Activated CD4-positive, CD25-positive, alpha-beta regulatory T cell treated with anti-CD3 and anti-CD28 coated beads, Interleukin-2, amount 50 U/mL, for 72 hours (primary cell): ENCODE data around the gene PLG.
"Not testable (repeated sequence)": the region's sequence is repeated elsewhere in the genome, so short reads cannot be mapped to it uniquely, and the experiment has no call there.

Source experiments
- DNase-seq: peaks from one replicate; pipeline ENCODE4 v3.0.0; 2021

Gene PLG

DNA sequence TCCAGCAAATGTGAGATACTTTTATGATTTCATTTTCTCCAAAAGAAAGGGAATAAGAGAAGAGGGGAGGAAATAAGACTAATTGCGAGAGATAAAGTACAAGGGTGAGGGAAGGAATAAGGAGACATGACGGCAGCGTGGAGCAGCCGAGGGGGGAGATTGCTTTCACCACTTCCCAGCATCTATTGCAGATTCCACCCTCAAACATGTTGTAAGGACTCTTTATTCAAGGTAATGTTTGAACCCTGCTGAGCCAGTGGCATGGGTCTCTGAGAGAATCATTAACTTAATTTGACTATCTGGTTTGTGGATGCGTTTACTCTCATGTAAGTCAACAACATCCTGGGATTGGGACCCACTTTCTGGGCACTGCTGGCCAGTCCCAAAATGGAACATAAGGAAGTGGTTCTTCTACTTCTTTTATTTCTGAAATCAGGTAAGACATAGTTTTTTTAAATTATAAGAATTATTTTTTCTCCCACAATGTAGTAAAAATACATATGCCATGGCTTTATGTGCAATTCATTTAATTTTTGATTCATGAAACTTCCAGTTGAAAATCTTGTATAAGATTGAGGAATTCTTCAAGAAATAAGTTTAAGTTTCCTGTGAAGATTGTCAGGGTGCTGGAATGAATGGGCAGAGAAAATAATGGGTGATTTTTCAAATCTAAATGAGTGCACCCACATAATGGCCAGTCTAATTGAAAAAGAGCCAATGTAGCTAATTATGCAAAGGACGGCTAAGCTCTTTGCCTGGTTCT is at the start of gene PLG:
Gene PLG (plus strand): TSS at position 327 of the 763 bp plus-strand sequence. CDS start 61 bp downstream, at position 388.
- DNase-seq, result not testable (repeated sequence)

DNA sequence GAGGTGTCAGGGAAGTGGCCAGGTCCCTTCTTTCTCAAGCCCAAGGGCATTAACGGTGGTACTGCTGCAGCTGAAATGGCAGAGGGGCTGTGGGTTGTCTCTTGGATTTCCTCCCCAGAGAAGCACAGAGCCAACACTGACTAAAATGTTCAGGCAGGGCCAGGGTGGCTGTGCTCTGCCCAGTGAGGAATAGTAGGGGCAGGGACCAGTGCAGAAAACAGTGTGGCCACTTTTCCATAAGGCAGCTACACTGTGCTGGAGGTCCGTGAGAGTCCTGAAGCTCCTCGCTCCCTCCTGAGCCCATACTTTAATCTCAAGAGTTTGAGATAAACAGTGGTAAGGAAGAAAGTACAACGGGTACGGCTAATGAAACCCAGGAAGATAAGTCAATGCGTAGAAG is 42.5 kb upstream of the PLG start:
- no peak for DNase-seq

DNA sequence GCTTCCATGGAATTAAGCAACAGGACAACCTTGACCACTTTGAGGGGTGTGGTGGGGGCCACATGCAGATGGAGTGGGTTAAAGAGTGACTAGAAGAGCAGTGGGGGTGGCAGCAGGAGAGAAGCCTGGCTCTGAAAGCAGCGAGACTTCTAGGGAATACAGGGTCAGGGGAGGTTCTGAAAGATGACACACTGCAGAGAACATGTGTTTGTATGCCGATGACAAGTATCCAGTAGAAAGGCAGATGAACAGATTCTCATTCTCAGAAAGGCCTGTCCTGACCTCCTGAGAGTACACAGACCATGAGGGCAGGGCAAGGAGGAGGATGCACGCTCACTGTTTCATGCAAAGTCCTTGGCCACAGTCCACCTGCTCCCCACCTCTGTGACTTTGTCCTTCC is 40.8 kb upstream of the PLG start:
- DNase-seq, result no peak

DNA sequence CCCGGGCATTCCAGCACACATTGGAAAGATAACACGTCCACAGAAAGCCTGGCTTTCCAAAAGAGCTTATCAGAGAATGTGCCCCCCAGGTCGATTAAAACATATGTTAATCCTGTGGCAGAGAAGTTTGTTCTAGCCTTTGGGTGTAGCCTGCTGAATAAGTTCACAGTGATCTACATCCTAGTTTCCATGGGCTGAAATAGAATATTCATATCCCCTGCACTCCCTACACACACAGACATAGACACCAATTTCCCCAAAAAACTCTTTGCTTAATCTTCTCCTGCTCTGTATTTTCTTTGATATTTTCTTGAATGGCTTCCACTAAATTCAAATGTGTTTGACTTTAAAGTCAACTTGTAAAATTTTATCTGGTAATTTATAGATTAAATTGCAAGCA is 39.6 kb upstream of the PLG start:
- no peak for DNase-seq

DNA sequence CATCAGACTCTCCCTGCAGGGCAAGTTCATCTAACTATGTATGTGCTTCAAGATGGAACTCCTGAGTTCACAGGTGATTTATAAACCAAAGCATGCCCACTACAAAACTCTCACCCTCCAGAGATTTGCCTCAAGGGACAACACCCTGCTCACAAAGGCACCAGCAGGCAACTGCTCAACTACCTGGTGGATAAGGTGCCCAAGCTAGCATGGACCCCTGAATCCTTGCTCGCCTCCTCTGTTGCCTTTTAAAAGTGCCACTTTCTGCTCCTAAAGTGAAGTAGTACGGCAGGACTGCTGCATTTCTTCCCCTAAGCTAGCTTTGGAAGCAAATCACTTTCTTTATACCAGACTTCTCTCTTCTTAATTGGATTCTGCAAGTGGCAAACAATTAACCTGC is 39.2 kb upstream of the PLG start:
- no peak for DNase-seq

DNA sequence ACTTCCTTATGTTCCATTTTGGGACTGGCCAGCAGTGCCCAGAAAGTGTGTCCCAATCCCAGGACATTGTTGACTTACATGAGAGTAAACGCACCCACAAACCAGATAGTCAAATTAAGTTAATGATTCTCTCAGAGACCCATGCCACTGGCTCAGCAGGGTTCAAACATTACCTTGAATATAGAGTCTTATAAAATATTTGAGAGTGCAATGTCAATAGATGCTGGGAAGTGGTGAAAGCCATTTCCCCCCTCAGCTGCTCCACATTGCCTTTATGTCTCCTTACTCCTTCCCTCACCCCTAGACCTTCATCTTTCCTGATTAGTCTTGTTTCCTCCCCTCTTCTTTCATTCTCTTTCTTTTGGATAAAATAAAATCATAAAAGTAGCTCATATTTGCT is 37.8 kb upstream of the PLG start, which contains the start of gene LPA:
Gene LPA (minus strand): TSS at position 78 of the 400 bp plus-strand sequence. CDS start 61 bp downstream, at position 17.
- DNase-seq, result not testable (repeated sequence)

DNA sequence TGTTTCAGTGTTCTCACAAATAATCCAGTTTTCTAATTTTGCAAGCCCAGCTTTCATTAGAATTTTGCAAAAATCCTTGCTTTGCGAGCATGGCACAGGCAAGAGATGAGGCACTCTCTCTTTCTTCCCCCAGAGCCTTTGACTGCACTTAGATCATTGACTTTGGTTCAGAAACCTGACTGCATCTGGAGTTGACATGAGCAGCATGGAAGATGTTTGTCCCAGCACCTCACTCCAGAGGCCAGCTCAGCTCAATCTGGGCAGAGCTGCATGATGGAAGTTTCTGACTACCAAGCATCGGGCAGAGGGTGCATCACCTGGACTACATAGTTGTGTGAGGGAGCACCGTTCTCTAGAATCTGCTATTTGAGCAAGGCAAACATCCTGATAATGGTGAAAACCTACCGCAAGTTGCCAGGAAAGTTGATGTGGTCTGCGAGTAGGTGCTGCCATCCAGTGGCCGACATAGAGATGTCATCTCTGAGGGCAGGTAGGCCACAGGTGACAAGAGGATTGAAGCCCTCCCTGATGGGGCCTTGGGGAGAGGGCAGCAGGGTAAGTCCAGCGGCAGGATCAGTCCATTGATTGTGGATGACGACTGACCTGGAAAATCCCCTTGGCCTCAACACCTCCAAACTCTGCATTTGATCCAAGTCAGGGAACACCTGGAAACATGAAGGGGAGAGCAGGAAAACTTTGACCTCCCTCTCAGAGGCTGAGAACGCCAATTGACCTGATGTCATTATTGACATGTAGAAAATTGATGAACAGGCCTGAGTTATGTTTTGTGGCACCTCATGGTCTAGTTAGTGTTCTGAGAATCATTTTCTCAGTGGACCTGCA is 34.2 kb upstream of the PLG start:
- no peak for DNase-seq

DNA sequence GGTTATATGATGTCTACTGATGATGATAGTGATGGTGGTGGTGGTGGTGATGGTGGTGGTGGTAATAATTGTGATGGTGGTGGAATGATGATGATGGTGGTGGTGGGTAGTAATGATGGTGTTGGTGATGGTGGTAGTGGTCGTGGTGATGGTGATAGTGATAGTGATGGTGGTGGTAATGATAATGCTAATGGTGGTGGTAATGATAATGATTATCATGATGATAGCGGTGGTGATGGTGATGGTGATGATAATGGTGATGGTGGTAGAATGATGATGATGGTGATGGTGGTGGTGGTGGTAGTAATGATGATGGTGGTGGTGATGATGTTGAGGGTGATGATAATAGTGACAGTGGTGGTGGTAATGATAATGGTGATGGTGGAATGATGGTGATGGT is 33.5 kb upstream of the PLG start:
- no peak for DNase-seq

DNA sequence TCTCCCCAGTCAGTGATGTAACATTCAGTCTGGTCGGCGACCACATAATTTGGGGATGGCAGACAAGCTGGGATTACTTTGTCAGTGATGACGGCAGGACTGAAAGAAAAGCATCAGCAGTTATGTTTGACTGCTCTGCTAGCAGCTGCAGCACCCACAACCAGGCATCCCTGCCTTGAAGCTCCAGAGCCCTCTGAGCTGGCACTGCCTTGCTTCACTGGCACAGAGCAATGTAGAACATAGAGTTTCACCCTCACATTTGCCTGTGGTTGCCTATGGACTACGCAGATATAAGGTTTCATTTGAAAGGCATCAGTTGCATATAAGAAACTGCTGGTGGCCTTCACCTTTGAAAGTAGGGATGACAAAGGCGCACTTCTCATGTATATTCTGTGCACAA is 25.6 kb upstream of the PLG start:
- DNase-seq, result not testable (repeated sequence)

DNA sequence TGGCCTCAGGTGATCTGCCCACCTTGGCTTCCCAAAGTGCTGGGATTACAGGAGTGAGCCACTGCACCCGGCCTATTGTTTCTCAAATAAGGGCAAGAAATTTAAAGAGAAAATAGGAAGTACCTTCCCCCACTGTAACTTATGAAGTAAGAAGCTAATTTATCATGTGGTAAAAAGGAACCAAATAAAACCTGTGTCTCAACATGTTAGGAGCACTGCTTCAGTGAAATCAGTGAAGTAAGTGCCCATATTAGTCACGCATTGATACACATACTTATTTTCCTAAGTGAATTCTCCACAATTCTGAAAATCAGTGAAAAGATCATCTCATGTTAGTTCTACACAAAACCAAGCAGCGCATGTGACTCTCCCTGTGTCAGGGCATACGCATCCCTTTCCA is 23.8 kb upstream of the PLG start:
- DNase-seq, result no peak

DNA sequence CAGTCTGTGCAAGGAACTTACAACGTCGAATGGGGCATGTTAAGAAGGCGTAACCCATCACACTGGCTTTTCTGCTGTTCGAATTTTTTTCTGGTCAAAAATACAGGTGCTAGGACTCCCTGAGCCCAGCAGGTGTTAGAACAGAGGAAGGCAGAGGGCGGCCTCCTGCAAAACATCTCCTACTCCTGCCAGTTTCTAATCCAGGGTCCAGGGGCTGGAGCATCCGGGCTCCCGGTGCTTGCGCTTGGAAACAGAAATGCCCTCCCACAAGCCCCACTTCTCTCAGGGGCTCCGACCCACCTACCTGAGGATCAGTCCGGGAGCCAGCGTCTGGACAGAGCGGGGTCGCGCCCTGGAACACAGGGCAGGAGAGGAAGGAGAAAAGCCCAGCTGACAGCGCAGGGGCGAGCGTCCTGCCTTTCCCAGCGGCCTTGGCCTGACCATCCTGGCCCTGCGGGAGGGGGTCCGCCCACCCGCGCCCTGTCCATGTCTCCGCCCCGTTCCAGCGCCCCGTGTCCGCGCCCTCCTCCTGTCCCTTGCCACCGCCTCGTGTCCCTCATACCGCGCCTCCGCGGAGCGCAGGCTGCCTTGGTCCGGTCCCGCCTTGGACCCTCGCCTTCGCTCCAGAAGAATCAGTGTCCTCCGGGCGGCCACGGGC is 23.2 kb upstream of the PLG start:
- DNase-seq, result no peak

DNA sequence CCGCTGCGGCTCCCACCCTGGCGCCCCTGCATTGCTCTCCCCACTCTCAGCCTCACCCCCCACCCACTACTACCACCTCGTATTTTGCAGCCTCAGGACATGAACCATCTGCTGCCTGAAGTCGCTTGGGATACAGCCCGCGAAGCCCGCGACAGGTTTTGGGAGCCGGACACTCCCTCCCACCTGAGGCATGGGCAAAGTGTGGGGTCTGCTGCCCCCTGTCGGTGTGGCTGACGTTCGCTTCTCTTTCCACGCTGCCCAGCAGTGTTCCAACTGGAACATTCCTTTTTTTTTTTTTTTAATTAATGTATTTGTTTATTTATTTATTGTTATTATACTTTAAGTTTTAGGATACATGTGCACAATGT is 22.7 kb upstream of the PLG start:
- no peak for DNase-seq

DNA sequence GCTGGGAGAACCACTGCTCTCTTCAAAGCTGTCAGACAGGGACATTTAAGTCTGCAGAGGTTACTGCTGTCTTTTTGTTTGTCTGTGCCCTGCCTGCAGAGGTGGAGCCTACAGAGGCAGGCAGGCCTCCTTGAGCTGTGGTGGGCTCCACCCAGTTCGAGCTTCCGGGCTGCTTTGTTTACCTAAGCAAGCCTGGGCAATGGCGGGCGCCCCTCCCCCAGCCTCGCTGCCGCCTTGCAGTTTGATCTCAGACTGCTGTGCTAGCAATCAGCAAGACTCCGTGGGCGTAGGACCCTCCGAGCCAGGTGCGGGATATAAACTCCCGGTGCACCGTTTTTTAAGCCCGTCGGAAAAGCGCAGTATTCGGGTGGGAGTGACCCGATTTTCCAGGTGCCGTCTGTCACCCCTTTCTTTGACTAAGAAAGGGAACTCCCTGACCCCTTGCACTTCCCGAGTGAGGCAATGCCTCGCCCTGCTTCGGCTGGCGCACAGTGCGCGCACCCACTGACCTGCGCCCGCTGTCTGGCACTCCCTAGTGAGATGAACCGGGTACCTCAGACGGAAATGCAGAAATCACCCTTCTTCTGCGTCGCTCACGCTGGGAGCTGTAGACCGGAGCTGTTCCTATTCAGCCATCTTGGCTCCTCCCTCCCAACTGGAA is 16.8 kb upstream of the PLG start:
- not testable (repeated sequence) for DNase-seq

DNA sequence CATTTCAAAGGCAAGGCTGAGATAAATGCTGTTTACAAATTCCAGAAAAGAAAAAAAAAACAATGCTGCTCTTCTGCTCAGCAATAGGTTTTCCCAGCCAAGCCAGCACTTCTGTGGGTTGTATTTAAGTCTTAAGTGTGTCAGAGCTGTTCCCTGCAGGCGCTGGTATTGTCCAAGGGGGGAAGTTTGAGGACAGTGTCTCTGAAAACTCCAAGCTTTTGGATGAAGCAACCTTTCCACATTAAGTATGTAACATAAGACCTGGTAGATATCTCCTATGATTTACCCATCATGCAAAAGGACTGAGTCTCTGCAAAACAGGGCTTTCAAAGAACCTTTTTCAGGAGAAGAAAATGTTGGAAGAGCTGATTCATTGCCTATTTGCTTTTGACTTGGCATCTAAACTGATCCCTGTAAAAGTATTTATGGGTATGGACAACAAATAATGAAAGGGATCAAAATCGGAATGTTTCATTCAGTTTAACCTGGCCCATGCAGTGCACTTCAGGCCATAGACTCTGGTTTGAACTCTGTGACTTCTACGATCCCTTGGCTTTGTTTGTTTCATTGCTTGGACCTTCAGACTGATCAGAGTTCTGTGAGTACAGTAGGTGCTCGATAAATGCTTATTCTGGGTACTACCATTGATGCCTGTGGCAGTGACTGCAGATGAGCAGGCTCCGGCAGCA is 16.1 kb upstream of the PLG start:
- DNase-seq, result no peak

DNA sequence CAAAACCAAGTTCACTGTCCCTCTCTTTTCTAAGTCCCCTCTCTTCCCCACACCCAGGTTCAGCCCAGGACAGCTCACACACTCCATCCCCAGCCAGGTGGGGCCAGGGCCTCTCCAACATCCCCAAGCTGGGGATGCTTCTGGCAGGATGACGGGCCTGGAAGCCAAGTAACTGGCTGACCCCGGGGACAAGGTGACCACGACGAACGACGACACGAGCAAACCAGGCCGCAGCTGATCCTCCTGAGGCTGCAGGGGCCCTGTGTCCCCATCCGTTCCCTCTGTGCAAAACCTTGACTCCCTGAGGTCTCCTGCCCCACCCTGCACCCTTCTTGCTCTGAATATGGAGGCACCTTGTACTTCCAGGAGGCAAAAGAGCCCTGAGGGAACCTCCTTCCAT is 11.6 kb upstream of the PLG start:
- DNase-seq, result no peak

DNA sequence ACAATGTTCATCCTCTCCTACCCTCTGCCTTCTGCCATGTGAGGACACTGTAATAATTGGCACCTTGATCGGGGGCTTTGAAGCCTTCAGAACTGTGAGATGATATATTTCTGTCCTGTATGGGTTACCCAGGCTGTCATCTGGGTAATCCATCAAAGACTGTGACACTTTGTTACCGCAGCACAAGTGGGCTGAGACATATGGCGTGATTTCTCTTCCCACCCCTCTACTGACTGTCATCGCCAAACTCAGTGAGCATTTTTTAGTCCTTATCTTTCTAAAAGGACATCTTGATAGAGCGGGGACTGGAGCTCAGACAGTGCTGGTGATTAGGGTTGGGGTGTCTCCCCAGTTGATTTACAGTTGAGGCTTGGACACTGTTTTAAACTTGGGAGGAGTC is 10.4 kb upstream of the PLG start:
- DNase-seq, result no peak

DNA sequence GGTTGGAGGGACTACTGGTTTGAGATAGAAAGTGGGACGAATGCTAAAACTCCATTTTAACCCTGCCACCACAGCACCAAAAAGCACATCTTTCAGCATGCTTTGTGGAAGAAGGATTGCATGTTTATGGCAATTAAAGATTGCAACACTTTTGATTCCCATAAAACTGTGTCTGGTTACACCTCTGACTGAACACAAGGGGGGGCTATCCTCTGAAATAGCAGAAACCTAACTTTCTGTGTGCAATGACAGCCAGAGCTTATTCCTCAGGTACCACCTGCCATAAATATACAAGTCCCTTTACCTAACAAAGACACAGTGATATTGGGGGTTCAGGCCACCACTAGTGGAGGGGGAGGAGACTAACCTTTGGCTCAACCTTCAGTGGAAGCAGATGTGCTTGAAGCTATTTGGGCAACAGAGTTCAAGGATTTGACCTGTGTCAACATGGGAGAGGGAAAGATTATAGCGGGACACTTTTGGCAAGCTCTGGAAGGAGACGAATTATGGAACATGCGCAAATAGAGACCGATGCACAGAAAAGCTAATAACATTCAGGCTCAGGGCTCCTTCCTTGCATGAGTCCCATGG is 9.6 kb upstream of the PLG start:
- no peak for DNase-seq

DNA sequence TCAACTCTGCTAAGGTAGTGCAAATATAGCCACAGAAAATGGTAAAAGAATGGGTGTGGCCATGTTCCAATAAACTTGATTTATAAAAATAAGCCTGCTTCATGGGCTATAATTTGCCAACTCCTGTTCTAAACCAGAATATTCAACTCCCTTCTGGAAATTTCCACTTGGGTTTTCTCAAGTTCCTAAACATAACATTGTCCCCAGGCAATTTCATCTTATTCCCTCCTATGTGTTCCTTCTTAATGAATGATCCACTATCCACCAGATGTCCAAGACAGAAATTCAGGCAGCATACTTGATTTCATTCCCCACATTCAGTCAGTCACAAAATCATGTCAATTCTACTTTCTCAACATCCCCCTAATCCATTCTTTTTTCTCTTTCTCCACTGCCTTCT is 7.0 kb upstream of the PLG start:
- DNase-seq, result not testable (repeated sequence)

DNA sequence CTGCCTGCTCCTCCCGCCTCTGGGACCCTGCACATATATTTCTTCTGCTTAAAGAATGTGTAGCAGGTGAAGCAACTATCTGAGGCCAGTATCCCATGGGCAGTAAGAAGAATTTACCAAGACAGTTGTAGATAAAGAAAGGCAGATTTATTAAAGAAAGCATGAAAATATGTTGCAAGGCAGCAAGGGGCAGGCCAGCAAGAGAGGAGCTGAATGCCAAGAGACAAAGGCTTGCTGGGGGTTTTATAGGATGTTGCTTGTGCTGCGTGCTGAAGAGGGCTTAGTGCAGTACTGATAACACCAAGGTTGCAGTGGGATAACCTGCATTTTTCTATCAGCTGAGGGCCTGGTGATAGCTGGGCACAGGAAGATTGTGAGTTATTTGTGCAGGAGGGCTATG is 6.4 kb upstream of the PLG start:
- DNase-seq, result not testable (repeated sequence)

DNA sequence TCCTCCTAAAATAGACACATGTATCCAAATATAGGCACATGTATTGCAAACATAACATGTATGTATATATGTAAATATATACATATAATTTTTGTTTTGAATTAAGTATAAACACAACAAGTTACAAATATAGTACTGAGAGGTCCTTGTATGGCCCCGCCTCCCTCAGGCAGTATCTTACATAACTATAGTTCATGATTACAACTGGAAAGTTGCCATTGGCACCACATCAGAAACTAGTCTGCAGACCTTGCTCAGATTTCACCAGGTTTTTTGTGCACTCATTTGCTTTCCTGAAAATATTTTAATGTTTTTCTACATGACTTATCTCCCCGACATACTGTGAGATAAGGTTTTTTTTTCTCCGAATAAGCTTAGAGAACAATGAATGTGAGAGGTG is 5.2 kb upstream of the PLG start:
- not testable (repeated sequence) for DNase-seq

DNA sequence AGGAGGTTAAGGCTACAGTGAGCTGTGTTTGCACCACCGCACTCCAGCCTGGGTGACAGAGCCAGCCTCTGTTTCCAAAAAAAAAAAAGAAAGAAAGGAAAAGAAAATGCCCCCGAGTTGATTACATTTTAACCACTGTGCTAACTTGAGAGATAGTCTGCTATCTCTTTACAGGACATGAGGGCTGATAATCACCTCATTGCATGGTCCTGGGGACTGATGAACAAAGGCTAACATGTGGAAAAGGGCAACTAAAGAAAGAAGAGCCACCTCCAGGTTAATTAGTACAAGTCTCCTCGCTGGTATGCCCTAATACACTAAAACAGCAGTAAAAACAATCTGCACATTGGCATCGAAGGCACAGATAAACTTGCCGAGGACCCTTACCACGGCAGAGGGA is 4.2 kb upstream of the PLG start:
- no peak for DNase-seq

DNA sequence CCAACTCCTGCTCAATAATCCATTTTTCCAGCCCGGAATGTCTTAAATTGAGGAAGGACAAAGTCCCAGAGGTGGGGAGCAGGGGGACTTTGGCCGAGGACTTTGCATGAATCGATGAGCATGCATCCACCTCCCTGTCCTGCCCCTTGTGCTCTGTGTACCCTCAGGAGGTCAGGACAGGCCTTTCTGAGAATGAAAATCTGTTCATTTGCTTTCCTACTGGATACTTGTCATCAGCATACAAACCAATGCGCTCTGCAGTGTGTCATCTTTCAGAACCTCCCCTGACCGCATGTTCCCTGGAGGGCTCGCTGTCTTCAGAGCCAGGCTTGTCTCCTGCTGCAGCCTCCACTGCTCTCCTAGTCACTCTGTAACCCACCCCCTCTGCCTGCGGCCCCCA is 2.6 kb downstream of the PLG start:
- not testable (repeated sequence) for DNase-seq
